Lower lobe of right lung (tissue), 2 donors: ENCODE measurements around the gene KIFC3. TPM values are rescaled to one million over a fixed set of nuclear protein-coding genes. Genes with fewer than 3 reads are reported as not detected.

Source experiments
- ATAC-seq, 2 donors: fragments of 200-7000 bp; cut with Tn5 transposase; one replicate each; pipeline ENCODE4 v1.9.1; 2020 to 2022; ENCODE audit warnings: mild to moderate bottlenecking in 2 of 2, moderate library complexity in 2 of 2
- DNase-seq: peaks from one replicate; pipeline ENCODE4 v3.0.0-alpha.2; 2020
- H3K27ac ChIP-seq: fragments of 200-600 bp; one replicate; pipeline ENCODE4 v1.8.0; 2022
- H3K27me3 ChIP-seq: fragments of 200-600 bp; one replicate; pipeline ENCODE4 v1.8.0; 2022; ENCODE audit warnings: low read depth
- H3K36me3 ChIP-seq: fragments of 200-600 bp; one replicate; pipeline ENCODE4 v1.8.0; 2022; ENCODE audit warnings: mild to moderate bottlenecking
- H3K4me1 ChIP-seq: fragments of 200-600 bp; one replicate; pipeline ENCODE4 v1.8.0; 2022
- H3K4me3 ChIP-seq: fragments of 200-600 bp; one replicate; pipeline ENCODE4 v1.8.0; 2022; ENCODE audit warnings: mild to moderate bottlenecking
- H3K9me3 ChIP-seq: fragments of 200-600 bp; one replicate; pipeline ENCODE4 v1.8.0; 2022
- intact Hi-C: fragments of 100-400 bp; cut with DNase I; formaldehyde crosslinking; loops from one replicate; pipeline ENCODE4 v1.11.0; 2022
- total RNA-seq: library from RNA; stranded (reverse); fragmentation: NEBNext Ultra II Directional; extraction: Animal tissue kit (Norgen Biotek cat#: 25700); gene quantifications from one replicate; pipeline ENCODE4 v1.2.1, GENCODE V29; 2021
- TF ChIP-seq, protein P1 (sequence below): fragments of 200-600 bp; IDR thresholded peaks from one replicate; pipeline ENCODE4 v1.8.0; 2022; ENCODE audit warnings: antibody characterized with exemption, mild to moderate bottlenecking
- donor health status: DM: no; HTN: yes; CAD: no; lungs with severe emphysema.

Gene KIFC3
- total RNA-seq, 1 donor from 2014 or later, result 70.9 TPM

DNA sequence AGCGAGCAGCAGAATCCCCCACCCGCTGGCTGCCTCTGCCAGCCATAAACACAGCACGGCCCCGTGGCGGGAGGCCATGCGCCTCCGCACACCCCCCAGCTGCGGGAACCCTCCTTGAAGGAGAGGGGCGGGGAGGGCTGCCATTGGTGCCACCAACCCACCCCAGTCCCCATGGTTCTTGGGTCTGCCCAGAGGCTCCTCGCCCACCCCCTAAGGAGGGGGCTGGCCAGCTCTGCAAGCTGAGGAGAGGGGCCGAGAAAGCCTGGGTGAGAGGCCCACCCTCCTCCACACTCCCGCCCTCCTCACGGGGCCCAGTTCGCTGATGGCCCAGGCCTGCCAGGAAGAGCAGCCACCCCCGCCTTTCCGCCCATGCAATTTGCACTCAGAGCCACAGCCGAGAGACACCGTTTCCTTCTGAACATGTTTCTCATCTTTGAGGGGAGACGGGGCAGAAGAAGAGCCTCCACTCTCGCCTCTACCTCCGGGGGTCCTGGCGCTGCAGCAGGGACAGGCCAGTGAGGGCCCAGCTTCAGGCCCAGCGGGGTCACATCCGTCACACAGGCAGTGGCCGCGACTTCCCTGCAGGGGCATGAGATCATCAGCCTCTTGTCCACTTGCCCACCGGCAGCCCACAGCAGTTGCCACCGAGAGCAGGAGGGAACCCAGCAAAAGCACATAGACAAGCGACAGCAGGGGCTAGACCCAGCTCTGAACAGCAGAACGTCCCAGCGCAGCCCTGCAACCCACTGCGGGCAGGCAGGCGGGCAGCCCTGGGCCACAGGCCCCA, 43.8 kb downstream of the KIFC3 start:
- peak overlapping the region; percentile 49 for H3K27ac ChIP-seq
- TF ChIP-seq, protein P1, sequence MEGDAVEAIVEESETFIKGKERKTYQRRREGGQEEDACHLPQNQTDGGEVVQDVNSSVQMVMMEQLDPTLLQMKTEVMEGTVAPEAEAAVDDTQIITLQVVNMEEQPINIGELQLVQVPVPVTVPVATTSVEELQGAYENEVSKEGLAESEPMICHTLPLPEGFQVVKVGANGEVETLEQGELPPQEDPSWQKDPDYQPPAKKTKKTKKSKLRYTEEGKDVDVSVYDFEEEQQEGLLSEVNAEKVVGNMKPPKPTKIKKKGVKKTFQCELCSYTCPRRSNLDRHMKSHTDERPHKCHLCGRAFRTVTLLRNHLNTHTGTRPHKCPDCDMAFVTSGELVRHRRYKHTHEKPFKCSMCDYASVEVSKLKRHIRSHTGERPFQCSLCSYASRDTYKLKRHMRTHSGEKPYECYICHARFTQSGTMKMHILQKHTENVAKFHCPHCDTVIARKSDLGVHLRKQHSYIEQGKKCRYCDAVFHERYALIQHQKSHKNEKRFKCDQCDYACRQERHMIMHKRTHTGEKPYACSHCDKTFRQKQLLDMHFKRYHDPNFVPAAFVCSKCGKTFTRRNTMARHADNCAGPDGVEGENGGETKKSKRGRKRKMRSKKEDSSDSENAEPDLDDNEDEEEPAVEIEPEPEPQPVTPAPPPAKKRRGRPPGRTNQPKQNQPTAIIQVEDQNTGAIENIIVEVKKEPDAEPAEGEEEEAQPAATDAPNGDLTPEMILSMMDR, result no peak
- H3K27me3 ChIP-seq, result no peaks in the 10 kb centered on the region
- H3K36me3 ChIP-seq, result peaks cover 65% of the 10 kb centered on the region
- ATAC-seq, result no peak
- peak; percentile 45 for DNase-seq
- intact Hi-C loops, result no loop called here
- H3K4me3 ChIP-seq, result no peak overlapping the region
- H3K9me3 ChIP-seq, result no peaks in the 10 kb centered on the region
- peaks cover 12% of the 10 kb centered on the region for H3K4me1 ChIP-seq

DNA sequence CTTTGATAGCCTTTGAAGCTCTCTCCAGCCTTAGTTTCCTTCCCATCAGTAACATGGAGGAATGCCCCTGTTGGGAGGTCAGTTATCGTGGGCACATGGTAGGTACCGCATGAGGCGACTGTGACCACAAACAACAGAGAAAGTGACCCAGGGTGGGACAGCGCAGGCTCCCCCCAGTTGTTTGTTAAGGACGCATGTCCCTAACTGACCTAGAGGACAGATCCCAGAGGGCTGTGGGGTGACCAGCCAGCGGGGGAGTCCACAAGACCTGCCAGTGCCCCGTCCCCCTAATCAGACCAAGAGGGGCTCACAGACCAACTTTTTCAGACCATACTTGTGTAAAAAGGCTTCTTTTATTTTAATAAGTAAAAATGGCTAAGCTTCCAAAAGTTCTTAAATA, 44.4 kb downstream of the KIFC3 start:
- Histone ChIP-seq H3K36me3 (peaks cover 64% of the 10 kb centered on the region), H3K27ac (peak overlapping the region; percentile 49), H3K4me1 (peaks cover 12% of the 10 kb centered on the region), H3K9me3 (no peaks in the 10 kb centered on the region), H3K4me3 (no peak overlapping the region), H3K27me3 (no peaks in the 10 kb centered on the region)
- TF ChIP-seq, protein P1, result no peak
- DNase-seq (peak; percentile 23), ATAC-seq (no peak)
- intact Hi-C loops, result no loop called here

DNA sequence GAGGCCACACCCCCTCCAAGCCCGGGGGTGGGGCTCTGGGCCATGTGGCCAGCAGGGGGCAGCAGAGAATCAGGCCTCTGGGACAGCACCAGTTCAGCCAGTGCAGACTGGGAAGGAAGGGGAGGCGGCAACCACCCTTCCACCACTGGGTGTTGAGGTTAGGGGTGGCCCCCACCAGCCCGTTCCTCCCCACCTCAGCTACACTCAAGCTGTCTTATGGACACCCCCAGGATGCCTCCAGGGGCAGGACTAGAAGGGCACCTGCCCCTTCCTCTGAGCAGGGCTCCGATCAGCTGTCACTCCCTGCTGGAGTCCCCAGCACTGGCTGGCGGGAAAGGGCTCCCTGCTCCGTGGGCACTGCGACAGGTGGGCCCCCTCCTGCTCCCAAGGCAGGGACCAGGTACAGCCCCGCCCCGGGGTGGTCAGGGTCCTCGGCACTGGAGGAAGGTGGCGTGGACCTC, 44.9 kb downstream of the KIFC3 start:
- intact Hi-C loops, result no loop called here
- DNase-seq, result peak; percentile 90
- TF ChIP-seq, protein P1, result peak; percentile 97
- H3K27me3 ChIP-seq, result no peaks in the 10 kb centered on the region
- peak; percentile 89 to 91 for ATAC-seq
- H3K4me1 ChIP-seq, result peaks cover 12% of the 10 kb centered on the region
- H3K27ac ChIP-seq, result peak overlapping the region; percentile 49
- H3K36me3 ChIP-seq, result peaks cover 62% of the 10 kb centered on the region
- no peaks in the 10 kb centered on the region for H3K9me3 ChIP-seq
- H3K4me3 ChIP-seq, result no peak overlapping the region

DNA sequence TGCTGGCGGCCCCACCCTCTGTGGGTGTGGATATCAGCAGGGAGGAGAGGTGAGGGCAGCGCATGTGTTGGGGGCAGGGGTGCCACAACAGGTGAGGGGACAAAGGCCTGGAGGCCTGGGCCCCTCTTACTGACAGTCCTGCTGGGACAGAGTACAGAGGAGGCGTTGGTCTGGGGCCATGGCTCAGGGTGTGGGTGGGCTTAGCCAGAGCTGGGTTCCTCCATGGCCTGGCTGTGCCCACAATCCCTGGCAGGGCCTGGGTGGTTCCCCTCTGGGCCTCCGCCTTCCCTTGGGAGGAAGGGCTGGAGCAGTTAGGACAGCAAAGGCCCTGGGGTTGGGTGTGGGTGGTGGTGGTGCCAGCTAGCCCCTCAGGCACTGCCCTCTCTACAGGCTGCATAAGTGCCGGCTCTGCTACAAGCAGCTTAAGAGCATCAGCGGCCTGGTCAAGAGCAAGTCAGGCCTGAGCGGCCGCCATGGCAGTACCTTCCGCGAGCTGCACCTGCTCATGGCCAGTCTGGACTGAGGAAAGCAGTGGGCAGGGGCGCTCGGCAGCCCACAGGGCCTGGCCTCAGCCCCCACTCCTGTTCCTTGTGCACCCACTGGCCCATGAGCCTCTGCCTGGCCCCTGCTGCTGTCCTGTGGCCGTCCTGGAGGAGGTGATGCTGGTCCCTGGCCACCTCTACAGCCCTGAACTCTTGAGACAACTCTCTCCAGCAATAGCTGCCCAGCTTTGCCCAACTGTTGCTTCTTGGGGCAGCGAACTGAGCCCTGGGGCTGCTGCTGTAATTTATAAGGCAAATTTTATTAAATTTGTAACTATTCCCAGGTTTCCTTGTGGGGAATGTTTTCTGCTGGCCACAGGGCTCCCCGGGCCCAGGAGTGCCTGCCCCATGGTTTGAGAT, 45.6 kb downstream of the KIFC3 start:
- no peaks in the 10 kb centered on the region for H3K27me3 ChIP-seq
- intact Hi-C loops, result no loop called here
- H3K36me3 ChIP-seq, result peaks cover 62% of the 10 kb centered on the region
- H3K4me1 ChIP-seq, result peaks cover 12% of the 10 kb centered on the region
- H3K4me3 ChIP-seq, result no peak overlapping the region
- DNase-seq (peak; percentile 43), ATAC-seq (peak in 1 of 2 donors; percentile 5)
- H3K9me3 ChIP-seq, result no peaks in the 10 kb centered on the region
- TF ChIP-seq, protein P1, result no peak
- no peak overlapping the region for H3K27ac ChIP-seq

DNA sequence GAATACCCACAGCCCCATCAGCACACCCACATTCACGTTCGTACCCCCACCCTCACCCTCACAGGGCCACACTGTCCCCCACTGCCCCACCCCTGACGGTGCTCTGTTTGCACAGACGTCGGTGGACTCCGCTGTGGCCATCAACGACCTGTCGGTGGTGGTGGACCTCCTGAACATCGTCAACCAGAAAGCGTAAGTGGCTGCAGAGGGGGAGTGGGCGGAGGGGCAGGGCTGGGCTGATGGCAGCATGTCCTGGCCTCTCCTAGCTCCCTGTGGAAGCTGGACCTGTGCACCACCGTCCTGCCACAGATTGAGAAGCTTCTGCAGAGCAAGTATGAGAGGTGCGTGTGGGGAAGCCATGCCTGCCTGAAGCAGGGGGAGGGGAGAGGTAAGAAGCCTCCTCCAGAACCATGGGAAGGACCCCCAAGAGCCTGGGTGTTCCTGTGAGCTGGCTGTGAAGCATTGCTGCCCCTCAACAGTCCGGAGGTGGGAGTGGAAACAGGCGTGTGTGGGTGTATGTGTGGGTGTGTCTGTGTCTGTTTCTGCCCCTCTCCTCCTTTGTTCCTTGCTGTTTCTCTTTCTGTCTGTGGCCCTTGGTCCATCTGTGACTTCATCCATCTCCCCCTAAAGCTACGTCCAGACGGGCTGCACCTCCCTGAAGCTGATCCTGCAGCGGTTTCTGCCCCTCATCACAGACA, 46.4 kb downstream of the KIFC3 start:
- intact Hi-C loops, result no loop called here
- Histone ChIP-seq H3K4me1 (peaks cover 12% of the 10 kb centered on the region), H3K4me3 (no peak overlapping the region), H3K27me3 (no peaks in the 10 kb centered on the region), H3K9me3 (no peaks in the 10 kb centered on the region), H3K36me3 (peaks cover 63% of the 10 kb centered on the region), H3K27ac (no peak overlapping the region)
- ATAC-seq (no peak), DNase-seq (peak; percentile 35)
- TF ChIP-seq, protein P1, result no peak
